NCI-H226 (cell line): ENCODE measurements around the gene KRT33B.
A peak's percentile ranks its signal among the peaks of the same experiment; 100 is the strongest.
"Not testable (repeated sequence)": the region's sequence is repeated elsewhere in the genome, so short reads cannot be mapped to it uniquely, and the experiment has no call there.

Experiments used
- DNase-seq: peaks from one replicate; pipeline ENCODE4 v3.0.0-alpha.2; 2015

The KRT33B gene

GRCh38 chr17:41369713-41370112 is at the start of gene KRT33B:
KRT33B (minus strand) TSS chr17:41369813; CDS start chr17:41369750, 63 bp downstream.
- no peak for DNase-seq

- no peak for DNase-seq
These were observed 48.7 kb upstream of the KRT33B start for GRCh38 chr17:41418116-41418860.

GRCh38 chr17:41417576-41418015 is 48.0 kb upstream of the KRT33B start:
- no peak for DNase-seq

- DNase-seq = no peak
These were observed 47.5 kb upstream of the KRT33B start for GRCh38 chr17:41417127-41417526.

GRCh38 chr17:41416479-41416878 is 46.9 kb upstream of the KRT33B start:
- DNase-seq = no peak

GRCh38 chr17:41415833-41416335 is 46.3 kb upstream of the KRT33B start:
- DNase-seq = peak; percentile 68

- DNase-seq = no peak
These were observed 45.8 kb upstream of the KRT33B start for GRCh38 chr17:41415411-41415810.

- no peak for DNase-seq
These were observed 44.4 kb upstream of the KRT33B start for GRCh38 chr17:41413982-41414381.

GRCh38 chr17:41413353-41413957 is 43.8 kb upstream of the KRT33B start:
- DNase-seq = no peak

GRCh38 chr17:41411072-41411840 is 41.6 kb upstream of the KRT33B start:
- DNase-seq = no peak

- no peak for DNase-seq
These were observed 37.6 kb upstream of the KRT33B start for GRCh38 chr17:41407226-41407625.

GRCh38 chr17:41406205-41406604 is 36.6 kb upstream of the KRT33B start:
- no peak for DNase-seq

- peak; percentile 65 for DNase-seq
These were observed 34.5 kb upstream of the KRT33B start for GRCh38 chr17:41404024-41404671.

GRCh38 chr17:41403404-41404023 is 33.9 kb upstream of the KRT33B start:
- DNase-seq = no peak

- no peak for DNase-seq
These were observed 32.5 kb upstream of the KRT33B start for GRCh38 chr17:41402161-41402560.

GRCh38 chr17:41396996-41397660 is 27.5 kb upstream of the KRT33B start, which contains the start of gene KRT31:
KRT31 (minus strand) TSS chr17:41397608; CDS start chr17:41397539, 69 bp downstream.
- DNase-seq = no peak

GRCh38 chr17:41396340-41396739 is 26.7 kb upstream of the KRT33B start:
- DNase-seq = no peak

- no peak for DNase-seq
These were observed 26.0 kb upstream of the KRT33B start for GRCh38 chr17:41395611-41396010.

- DNase-seq = not testable (repeated sequence)
These were observed 25.4 kb upstream of the KRT33B start for GRCh38 chr17:41395044-41395443.

- no peak for DNase-seq
These were observed 24.8 kb upstream of the KRT33B start for GRCh38 chr17:41394254-41394996.

GRCh38 chr17:41393826-41394225 is 24.2 kb upstream of the KRT33B start:
- no peak for DNase-seq
